Cardiac muscle cell (in vitro differentiated cells and primary cell): ENCODE results near the gene OGFOD3. TPM values are rescaled to one million over a fixed set of nuclear protein-coding genes. Genes with fewer than 3 reads are reported as not detected.

ENCODE experiments used
- DNase-seq, 2 donors: peaks; one replicate each; pipeline versions ENCODE4 v3.0.0 to v3.0.0-alpha.2; 2010 to 2017; ENCODE audit warnings: low read depth in 1 of 2, low spot score in 1 of 2
- H3K27ac ChIP-seq: fragments of 200-600 bp; sonication (generic); 2 replicates; pipeline ENCODE4 v1.5.1; 2016
- H3K27me3 ChIP-seq: fragments of 200-600 bp; sonication (generic); 2 replicates; pipeline ENCODE4 v1.6.0; 2016; ENCODE audit warnings: control low read depth
- H3K36me3 ChIP-seq: fragments of 200-600 bp; sonication (generic); 2 replicates; pipeline ENCODE4 v1.5.1; 2016; ENCODE audit warnings: control low read depth
- H3K4me1 ChIP-seq: fragments of 200-600 bp; sonication (generic); 2 replicates; pipeline ENCODE4 v1.8.1; 2017; ENCODE audit warnings: low read depth, mild to moderate bottlenecking, mixed run types
- H3K4me3 ChIP-seq: fragments of 200-600 bp; sonication (generic); 2 replicates; pipeline ENCODE4 v1.5.1; 2016; ENCODE audit warnings: mild to moderate bottlenecking
- H3K9me3 ChIP-seq: fragments of 200-600 bp; sonication (generic); 2 replicates; pipeline ENCODE4 v1.5.1; 2017; ENCODE audit warnings: low read depth, mild to moderate bottlenecking, control low read depth
- CTCF ChIP-seq: IDR thresholded peaks from 2 replicates; pipeline ENCODE4 v1.5.1; 2012; ENCODE audit warnings: low read depth, mild to moderate bottlenecking, low read length
- polyA plus RNA-seq: library from polyadenylated mRNA; unstranded; fragments of >200 nt; fragmentation: Nextera tagmentation; extraction: Ambion mirVana; gene quantifications from 2 replicates; pipeline ENCODE4 v1.2.1, GENCODE V29; 2016
- total RNA-seq: library from RNA; depleted of rRNA; stranded (reverse); fragments of >200 nt; gene quantifications from 2 replicates; pipeline ENCODE4 v1.2.3, GENCODE V29; 2016

The OGFOD3 gene
- total and polyA plus RNA-seq, 2 experiments from 2014 or later: 26.1 to 45.2 TPM

- DNase-seq: no peak
- no peak for TF ChIP-seq CTCF
Measured at GRCh38 chr17:82392941-82393340, 25.4 kb downstream of the OGFOD3 start.

GRCh38 chr17:82392209-82392920, 26.0 kb downstream of the OGFOD3 start:
- no peak for DNase-seq
- Histone ChIP-seq H3K4me1 (no peaks in the 10 kb centered on the region), H3K27ac (no peak overlapping the region), H3K4me3 (no peak overlapping the region), H3K9me3 (no peaks in the 10 kb centered on the region), H3K36me3 (no peaks in the 10 kb centered on the region), H3K27me3 (no peaks in the 10 kb centered on the region)
- TF ChIP-seq CTCF: no peak

More at GRCh38 chr17:82392941-82393340, 25.4 kb downstream of the OGFOD3 start:
- Histone ChIP-seq H3K4me3 (no peak overlapping the region), H3K36me3 (no peaks in the 10 kb centered on the region), H3K27me3 (no peaks in the 10 kb centered on the region), H3K27ac (no peak overlapping the region), H3K4me1 (peaks cover 5% of the 10 kb centered on the region), H3K9me3 (no peaks in the 10 kb centered on the region)

- no peaks in the 10 kb centered on the region for H3K4me1 ChIP-seq
- no peak for TF ChIP-seq CTCF
- no peaks in the 10 kb centered on the region for H3K27me3 ChIP-seq
- DNase-seq: no peak
- H3K36me3 ChIP-seq: no peaks in the 10 kb centered on the region
- H3K9me3 ChIP-seq: no peaks in the 10 kb centered on the region
- no peak overlapping the region for H3K27ac ChIP-seq
- H3K4me3 ChIP-seq: no peak overlapping the region
Measured at GRCh38 chr17:82391496-82392066, 26.8 kb downstream of the OGFOD3 start.

GRCh38 chr17:82390860-82391435, 27.4 kb downstream of the OGFOD3 start:
- DNase-seq: no peak
- no peak overlapping the region for H3K4me3 ChIP-seq
- no peaks in the 10 kb centered on the region for H3K27me3 ChIP-seq
- no peaks in the 10 kb centered on the region for H3K4me1 ChIP-seq
- TF ChIP-seq CTCF: no peak
- H3K36me3 ChIP-seq: no peaks in the 10 kb centered on the region
- no peaks in the 10 kb centered on the region for H3K9me3 ChIP-seq
- H3K27ac ChIP-seq: no peak overlapping the region

GRCh38 chr17:82390015-82390859, 28.1 kb downstream of the OGFOD3 start:
- Histone ChIP-seq H3K36me3 (no peaks in the 10 kb centered on the region), H3K4me3 (no peak overlapping the region), H3K27me3 (no peaks in the 10 kb centered on the region), H3K27ac (no peak overlapping the region), H3K9me3 (no peaks in the 10 kb centered on the region), H3K4me1 (peaks cover 4% of the 10 kb centered on the region)
- TF ChIP-seq CTCF: no peak
- DNase-seq: no peak
